Esophagus muscularis mucosa (tissue), 3 donors: ENCODE measurements around the gene CCDC83.

ENCODE experiments used
- POLR2A ChIP-seq: fragments of 450-650 bp; IDR thresholded peaks from one replicate; pipeline ENCODE4 v1.6.1; 2017; ENCODE audit warnings: antibody characterized with exemption, moderate library complexity, mild to moderate bottlenecking, low read depth
- TF ChIP-seq, protein P1 (sequence below), 3 experiments: fragments of 200-600 bp in 2 of 3; fragments of 450-650 bp in 1 of 3; sonication (generic) in 2 of 3; IDR thresholded peaks; one replicate each; pipeline ENCODE4 v1.5.1; 2017 to 2019; ENCODE audit warnings: antibody characterized with exemption in 3 of 3, mild to moderate bottlenecking in 2 of 3, moderate library complexity in 1 of 3

GRCh38 chr11:85953491-85954143 is 98.4 kb downstream of the CCDC83 start:
- no peak for TF ChIP-seq POLR2A
- TF ChIP-seq, protein P1, sequence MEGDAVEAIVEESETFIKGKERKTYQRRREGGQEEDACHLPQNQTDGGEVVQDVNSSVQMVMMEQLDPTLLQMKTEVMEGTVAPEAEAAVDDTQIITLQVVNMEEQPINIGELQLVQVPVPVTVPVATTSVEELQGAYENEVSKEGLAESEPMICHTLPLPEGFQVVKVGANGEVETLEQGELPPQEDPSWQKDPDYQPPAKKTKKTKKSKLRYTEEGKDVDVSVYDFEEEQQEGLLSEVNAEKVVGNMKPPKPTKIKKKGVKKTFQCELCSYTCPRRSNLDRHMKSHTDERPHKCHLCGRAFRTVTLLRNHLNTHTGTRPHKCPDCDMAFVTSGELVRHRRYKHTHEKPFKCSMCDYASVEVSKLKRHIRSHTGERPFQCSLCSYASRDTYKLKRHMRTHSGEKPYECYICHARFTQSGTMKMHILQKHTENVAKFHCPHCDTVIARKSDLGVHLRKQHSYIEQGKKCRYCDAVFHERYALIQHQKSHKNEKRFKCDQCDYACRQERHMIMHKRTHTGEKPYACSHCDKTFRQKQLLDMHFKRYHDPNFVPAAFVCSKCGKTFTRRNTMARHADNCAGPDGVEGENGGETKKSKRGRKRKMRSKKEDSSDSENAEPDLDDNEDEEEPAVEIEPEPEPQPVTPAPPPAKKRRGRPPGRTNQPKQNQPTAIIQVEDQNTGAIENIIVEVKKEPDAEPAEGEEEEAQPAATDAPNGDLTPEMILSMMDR (IDR thresholded peaks at IDR 0.05): no peak
